GM19452 (cell line): Measurements from ENCODE around the gene PLEKHG5.
"Not testable (repeated sequence)": the region's sequence is repeated elsewhere in the genome, so short reads cannot be mapped to it uniquely, and the experiment has no call there.

ENCODE experiments used
- ATAC-seq: cut with Tn5 transposase; IDR thresholded peaks from one replicate; pipeline ENCODE4 v1.9.1; 2021; ENCODE audit not compliant: unreplicated experiment

Gene PLEKHG5

DNA sequence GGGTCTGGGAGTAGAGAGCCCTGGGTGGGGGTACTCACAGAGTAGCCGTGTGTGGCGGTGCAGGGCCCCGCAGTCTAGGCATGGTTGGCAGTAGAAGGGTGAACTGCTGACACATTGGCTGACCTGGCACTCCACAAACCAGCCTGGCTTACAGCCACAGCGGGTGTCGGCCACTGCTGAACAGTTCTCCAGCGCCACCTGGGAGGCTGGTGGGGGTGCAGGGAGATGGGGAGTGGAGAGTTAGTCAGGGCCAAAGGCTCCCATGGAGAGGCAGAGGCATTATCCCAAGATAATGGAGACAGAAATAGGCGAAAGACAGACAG lies 27.0 kb downstream of the PLEKHG5 start:
- no peak for ATAC-seq

DNA sequence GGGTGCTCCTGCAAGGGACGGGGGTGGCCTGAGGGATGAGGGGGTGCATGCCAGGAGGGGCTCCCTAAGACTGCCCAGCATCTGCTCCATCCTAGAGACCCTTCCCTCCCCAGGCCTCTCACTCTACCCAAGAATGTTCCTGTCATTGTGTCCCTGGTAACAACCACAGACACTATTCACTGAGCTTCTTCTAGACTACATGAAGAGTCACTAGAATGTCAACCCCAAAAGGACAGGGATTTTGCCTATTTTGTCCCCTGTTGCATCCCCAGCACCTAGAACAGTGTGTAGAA lies 28.4 kb downstream of the PLEKHG5 start:
- ATAC-seq = no peak

DNA sequence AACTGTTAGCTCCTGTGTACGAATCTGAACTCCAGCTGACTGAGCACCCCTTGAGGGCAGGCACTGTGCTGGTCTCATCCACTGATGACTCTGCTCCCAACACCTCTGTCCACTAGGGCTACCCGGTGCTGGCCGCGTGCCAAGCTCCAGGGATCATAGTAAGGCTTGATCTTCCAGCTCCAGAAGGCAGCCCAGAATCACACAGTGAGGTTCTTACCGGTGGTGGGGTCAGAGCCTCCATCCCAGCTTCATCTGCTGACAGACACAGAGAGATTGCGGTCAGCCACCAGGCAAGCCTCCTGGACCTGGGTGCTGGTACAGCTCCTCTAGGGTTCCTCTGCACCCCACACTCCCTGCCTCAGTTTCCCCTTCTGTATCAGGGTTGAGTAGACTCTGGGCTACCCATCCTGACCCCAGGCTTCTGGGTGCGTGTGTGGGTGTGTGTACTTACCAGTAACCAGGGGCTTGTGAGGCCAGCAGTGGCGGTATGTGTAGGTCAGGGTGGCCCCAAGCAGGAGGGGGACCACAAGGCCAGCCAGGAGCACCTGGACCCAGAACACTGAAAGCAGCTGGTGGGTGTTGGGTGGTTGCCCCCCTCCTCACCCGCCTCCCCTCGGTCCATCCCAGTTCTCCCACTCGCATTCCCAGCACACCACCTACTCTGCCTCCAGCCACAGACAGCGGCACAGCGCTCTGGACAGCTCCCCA lies 28.9 kb downstream of the PLEKHG5 start:
- ATAC-seq = no peak

GRCh38 chr1:6461538-6462411 lies 29.7 kb downstream of the PLEKHG5 start:
- no peak for ATAC-seq

DNA sequence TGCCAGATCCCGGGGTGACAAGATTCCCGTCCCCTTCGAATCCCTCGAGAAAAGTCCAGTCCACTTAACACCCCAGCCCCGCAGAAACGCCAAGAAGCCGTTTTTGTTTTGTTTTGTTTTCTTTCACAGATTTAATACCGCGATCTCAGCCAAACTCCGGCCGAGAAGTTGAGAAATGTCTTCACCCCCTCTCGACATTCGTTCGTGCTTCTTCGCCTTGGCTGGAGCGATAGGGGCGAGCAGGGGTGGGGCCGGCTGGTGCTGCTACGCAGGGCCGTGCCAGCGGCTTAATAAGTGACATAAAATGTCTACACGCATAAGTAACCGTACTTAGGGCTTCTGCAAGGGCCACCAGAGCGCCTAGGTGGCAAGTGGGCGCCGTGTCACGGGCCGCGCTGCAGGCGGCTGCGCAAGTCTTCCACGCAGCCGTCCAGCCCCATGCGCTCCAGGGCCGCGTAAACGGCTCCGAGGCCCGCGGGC lies 30.4 kb downstream of the PLEKHG5 start:
- no peak for ATAC-seq

GRCh38 chr1:6460301-6461050 lies 31.0 kb downstream of the PLEKHG5 start:
- no peak for ATAC-seq

- ATAC-seq = no peak
These were observed 31.6 kb downstream of the PLEKHG5 start for GRCh38 chr1:6459850-6460265.

DNA sequence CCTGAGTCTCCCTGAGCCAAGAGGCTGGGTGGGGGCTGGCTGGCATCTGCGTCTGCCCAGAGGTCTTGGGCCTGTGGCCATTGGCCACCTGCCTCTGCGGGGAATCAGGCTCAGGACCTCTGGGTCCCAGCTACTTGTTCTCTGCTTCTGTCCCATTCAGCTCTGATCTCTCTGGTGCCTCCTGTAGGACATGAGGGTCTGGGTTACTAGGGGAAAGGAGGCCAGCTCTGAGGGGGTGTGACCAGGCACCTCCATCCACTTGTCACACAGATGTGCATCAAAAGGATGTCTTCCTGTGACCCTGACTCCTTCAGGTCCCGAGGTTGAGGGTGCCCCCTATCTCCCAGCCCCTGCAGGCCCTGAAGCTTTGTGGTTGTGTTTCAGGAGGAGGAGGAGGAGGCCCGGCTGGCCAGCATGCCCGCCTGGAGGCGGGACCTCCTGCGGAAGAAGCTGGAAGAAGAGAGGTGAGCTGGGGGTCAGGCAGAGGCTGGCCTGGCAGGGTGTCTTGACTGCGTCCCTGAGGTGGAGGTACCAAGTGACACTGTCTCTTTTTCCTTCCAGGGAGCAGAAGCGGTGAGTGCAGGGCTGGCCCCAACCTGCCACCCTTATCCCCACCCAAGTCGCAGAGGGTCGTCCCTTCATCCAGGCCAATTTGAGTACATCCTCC lies 34.5 kb downstream of the PLEKHG5 start:
- ATAC-seq = no peak

DNA sequence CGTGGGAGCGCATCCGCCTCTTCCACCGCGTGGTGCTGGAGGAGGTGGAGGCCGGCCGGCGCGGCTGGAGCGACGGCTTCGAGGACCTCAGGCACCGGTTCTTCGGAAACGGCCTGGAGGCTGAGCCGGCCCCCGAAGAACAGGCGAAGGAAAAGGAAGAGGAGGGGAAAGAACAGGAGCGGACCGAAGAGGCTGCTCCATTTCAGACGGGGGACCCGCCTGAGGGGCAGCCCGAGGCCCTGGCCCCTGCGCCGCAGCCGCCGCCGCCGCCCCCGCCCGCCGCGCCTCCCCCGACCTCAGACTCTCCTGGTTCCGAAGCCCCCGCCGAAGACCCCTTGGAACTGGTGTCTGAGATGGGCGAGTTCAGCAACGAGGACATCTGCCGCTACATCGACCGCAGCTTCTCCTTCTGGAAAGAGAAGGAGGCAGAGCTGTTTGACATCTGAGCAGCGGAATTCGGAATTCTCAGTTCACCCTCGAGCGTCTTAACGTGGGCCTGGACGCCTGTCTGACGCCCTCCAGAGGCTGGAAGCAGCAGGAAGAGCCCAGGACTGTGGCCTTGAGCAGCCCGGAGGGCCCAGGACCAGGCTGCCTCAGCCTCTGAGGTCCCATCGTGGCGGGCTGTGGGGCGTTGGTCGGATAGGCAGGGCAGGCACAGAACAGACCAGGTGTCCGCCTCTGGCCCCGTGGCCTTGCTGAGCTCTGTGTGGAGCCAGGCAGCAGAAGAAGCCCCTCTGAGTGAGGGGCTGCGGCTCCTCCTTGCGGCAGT lies 35.5 kb downstream of the PLEKHG5 start:
- not testable (repeated sequence) for ATAC-seq

- ATAC-seq = no peak
These were observed 36.4 kb downstream of the PLEKHG5 start for GRCh38 chr1:6454856-6455751.

GRCh38 chr1:6453895-6454855 lies 37.3 kb downstream of the PLEKHG5 start:
- not testable (repeated sequence) for ATAC-seq

GRCh38 chr1:6450943-6451373 lies 40.5 kb downstream of the PLEKHG5 start:
- ATAC-seq = no peak

GRCh38 chr1:6450486-6450885 lies 41.0 kb downstream of the PLEKHG5 start:
- not testable (repeated sequence) for ATAC-seq

DNA sequence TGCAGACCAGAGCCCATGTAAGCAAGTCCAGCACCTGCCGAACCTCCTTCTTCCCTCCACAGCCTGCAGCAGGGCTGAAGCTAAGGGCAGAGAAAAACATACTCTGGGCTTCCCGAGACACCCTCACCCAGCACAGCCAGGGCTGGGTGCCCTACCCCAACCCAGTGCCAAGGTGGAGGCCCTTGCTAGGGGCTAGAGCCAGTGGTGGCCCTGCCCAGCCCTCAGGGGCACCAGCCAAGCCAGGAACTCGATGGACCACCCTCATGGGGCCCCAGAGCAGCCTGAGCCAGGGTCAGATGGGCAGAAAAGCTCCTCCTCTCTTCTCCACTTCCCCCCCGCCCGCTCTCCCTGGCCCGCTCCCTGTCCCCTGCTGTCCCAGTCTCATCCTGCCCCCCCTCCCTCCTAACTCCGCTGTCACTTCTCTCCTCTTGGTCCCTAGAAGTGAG lies 41.4 kb downstream of the PLEKHG5 start:
- ATAC-seq = no peak

GRCh38 chr1:6448749-6449631 lies 42.5 kb downstream of the PLEKHG5 start:
- ATAC-seq = no peak

DNA sequence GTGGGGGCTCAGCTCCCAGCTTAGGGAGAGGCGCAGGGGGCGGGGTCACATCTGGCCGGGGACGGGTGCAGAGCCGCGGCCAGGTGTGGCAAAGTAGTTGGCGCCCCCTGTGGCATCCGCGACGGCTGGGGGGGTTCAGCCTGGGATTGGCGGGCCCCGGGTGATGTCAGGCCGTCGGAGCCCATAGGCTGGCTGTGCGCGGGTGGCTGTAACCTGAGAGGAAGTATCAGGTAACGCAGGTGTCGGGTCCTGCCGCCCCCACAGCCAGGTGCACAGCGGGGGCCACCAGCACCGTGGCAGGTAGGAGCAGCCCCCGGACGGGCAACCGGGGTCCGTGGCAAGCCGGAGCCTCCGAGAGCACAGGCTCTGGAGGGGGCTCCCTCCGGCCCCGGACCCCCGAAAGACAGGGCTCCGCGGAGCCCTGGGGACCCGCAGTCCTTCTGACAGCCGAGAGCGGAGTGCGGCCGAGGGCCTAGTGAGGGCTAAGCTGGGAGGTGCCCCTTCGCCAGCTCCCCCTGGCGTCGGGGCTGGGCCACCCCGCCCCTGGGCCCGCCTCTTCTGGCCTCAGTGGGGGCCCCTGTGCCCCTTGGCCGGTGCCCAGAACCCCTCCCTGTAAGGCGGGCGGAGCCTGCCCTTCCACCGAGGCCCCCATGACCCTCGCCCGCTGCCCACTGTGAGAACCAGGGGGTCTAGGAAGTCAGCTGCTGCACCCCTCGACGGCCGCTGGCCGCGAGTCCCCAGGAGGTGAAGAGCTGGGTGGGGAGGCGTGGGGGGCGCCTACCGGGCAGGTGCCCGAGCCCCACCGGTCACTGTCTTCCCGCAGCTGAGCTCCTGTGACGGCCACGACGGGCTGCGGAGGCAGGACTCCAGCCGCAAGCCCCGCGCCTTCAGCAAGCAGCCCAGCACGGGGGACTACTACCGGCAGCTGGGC lies 43.4 kb downstream of the PLEKHG5 start:
- ATAC-seq = no peak
